ENCODE measurements around the gene DZIP1. TPM values are rescaled to one million over a fixed set of nuclear protein-coding genes. Genes with fewer than 3 reads are reported as not detected.

DZIP1 gene
- total and polyA plus RNA-seq, 10 of the 15 experiments (the other 5 are each of a cell fraction or from before 2014, with no cell fraction given): 0.01 to 1.9 (median 0.55) TPM

GRCh38 chr13:95615539-95615938, 29.0 kb downstream of the DZIP1 start (continued):
- TF ChIP-seq MTA2 (IDR thresholded peaks at IDR 0.05; ENCODE audit: low read depth) (no peak), RUNX3 (IDR thresholded peaks at IDR 0.05; ENCODE audit: low read length) (no peak), SUPT20H (IDR thresholded peaks at IDR 0.05; ENCODE audit: borderline replicate concordance, control insufficient read depth, low read depth, low read length) (no peak), SIN3A (IDR thresholded peaks at IDR 0.05; ENCODE audit: low read depth, low read length) (no peak), JUND (IDR thresholded peaks at IDR 0.05; ENCODE audit: low read depth, low read length) (no peak), CHD4 (IDR thresholded peaks at IDR 0.05) (no peak), ASH2L (IDR thresholded peaks at IDR 0.05; ENCODE audit: borderline replicate concordance, low read depth) (no peak), TBL1XR1 (IDR thresholded peaks at IDR 0.05; ENCODE audit: low read depth, low read length) (no peak), RB1 (IDR thresholded peaks at IDR 0.05; ENCODE audit: borderline replicate concordance) (no peak), RAD21 (IDR thresholded peaks at IDR 0.05; ENCODE audit: insufficient read depth, low read depth, low read length) (no peak), NFYB (IDR thresholded peaks at IDR 0.05; ENCODE audit: insufficient read depth, low read depth, low read length) (no peak)
- TF ChIP-seq, protein P1, sequence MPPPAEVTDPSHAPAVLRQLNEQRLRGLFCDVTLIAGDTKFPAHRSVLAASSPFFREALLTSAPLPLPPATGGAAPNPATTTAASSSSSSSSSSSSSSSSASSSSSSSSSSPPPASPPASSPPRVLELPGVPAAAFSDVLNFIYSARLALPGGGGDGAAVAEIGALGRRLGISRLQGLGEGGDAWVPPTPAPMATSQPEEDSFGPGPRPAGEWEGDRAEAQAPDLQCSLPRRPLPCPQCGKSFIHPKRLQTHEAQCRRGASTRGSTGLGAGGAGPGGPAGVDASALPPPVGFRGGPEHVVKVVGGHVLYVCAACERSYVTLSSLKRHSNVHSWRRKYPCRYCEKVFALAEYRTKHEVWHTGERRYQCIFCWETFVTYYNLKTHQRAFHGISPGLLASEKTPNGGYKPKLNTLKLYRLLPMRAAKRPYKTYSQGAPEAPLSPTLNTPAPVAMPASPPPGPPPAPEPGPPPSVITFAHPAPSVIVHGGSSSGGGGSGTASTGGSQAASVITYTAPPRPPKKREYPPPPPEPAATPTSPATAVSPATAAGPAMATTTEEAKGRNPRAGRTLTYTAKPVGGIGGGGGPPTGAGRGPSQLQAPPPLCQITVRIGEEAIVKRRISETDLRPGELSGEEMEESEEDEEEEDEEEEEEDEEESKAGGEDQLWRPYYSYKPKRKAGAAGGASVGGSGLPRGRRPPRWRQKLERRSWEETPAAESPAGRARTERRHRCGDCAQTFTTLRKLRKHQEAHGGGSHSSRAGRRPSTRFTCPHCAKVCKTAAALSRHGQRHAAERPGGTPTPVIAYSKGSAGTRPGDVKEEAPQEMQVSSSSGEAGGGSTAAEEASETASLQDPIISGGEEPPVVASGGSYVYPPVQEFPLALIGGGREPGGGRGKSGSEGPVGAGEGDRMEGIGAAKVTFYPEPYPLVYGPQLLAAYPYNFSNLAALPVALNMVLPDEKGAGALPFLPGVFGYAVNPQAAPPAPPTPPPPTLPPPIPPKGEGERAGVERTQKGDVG (CRISPR knock-in tag; IDR thresholded peaks at IDR 0.05): no peak
